ENCODE data around the gene CRACDL.

- TF ChIP-seq POLR2AphosphoS5 (IDR thresholded peaks at IDR 0.05; ENCODE audit: low read depth, low read length) (no peak), TAF1 (IDR thresholded peaks at IDR 0.05; ENCODE audit: borderline replicate concordance, insufficient read depth, low read length) (no peak), REST (IDR thresholded peaks at IDR 0.05; ENCODE audit: insufficient read depth in 1 of 2, low read depth in 2 of 2, low read length in 2 of 2) (no peak)
Observed at GRCh38 chr2:98769784-98770183, 166.2 kb downstream of the CRACDL start.
